ENCODE measurements around the gene L3MBTL4.

The L3MBTL4 gene

GRCh38 chr18:6362559-6363129 is 52.1 kb downstream of the L3MBTL4 start:
- no peak for DNase-seq

GRCh38 chr18:6357668-6358067 is 57.0 kb downstream of the L3MBTL4 start:
- no peak for DNase-seq

GRCh38 chr18:6355789-6356589 is 58.7 kb downstream of the L3MBTL4 start:
- DNase-seq = no peak

- no peak for DNase-seq
Observed at GRCh38 chr18:6352275-6352674, 62.4 kb downstream of the L3MBTL4 start.

GRCh38 chr18:6342990-6343389 is 71.7 kb downstream of the L3MBTL4 start:
- no peak for DNase-seq

GRCh38 chr18:6341709-6342108 is 73.0 kb downstream of the L3MBTL4 start:
- DNase-seq = no peak

GRCh38 chr18:6341303-6341702 is 73.4 kb downstream of the L3MBTL4 start:
- no peak for DNase-seq

GRCh38 chr18:6340121-6340520 is 74.6 kb downstream of the L3MBTL4 start:
- no peak for DNase-seq

- DNase-seq = no peak
Observed at GRCh38 chr18:6336239-6336638, 78.5 kb downstream of the L3MBTL4 start.

- DNase-seq = no peak
Observed at GRCh38 chr18:6333981-6334380, 80.7 kb downstream of the L3MBTL4 start.

GRCh38 chr18:6331872-6332271 is 82.8 kb downstream of the L3MBTL4 start:
- DNase-seq = no peak

- no peak for DNase-seq
Observed at GRCh38 chr18:6330786-6331185, 83.9 kb downstream of the L3MBTL4 start.

- no peak for DNase-seq
Observed at GRCh38 chr18:6328621-6329010, 86.1 kb downstream of the L3MBTL4 start.

GRCh38 chr18:6327895-6328620 is 86.7 kb downstream of the L3MBTL4 start:
- DNase-seq = no peak

- DNase-seq = no peak
Observed at GRCh38 chr18:6327485-6327884, 87.2 kb downstream of the L3MBTL4 start.

- DNase-seq = no peak
Observed at GRCh38 chr18:6326566-6326965, 88.1 kb downstream of the L3MBTL4 start.

- DNase-seq = no peak
Observed at GRCh38 chr18:6323319-6323889, 91.3 kb downstream of the L3MBTL4 start.

- DNase-seq = no peak
Observed at GRCh38 chr18:6315517-6316331, 99.0 kb downstream of the L3MBTL4 start.

GRCh38 chr18:6313415-6313814 is 101.3 kb downstream of the L3MBTL4 start:
- DNase-seq = no peak

- DNase-seq = no peak
Observed at GRCh38 chr18:6311456-6312215, 103.1 kb downstream of the L3MBTL4 start.

GRCh38 chr18:6310714-6311113 is 104.0 kb downstream of the L3MBTL4 start:
- no peak for DNase-seq

- no peak for DNase-seq
Observed at GRCh38 chr18:6297875-6298274, 116.8 kb downstream of the L3MBTL4 start.

All from stimulated activated CD4-positive, alpha-beta T cell treated with anti-CD3 and anti-CD28 coated beads, Interleukin-12 subunit alpha, Interleukin-12 subunit beta, amount 100 ng/mL, for 4 hours (primary cell).